HCT116 (cell line): ENCODE measurements around the gene RTN4IP1. TPM values are rescaled to one million over a fixed set of nuclear protein-coding genes. Genes with fewer than 3 reads are reported as not detected.

Experiments used
- ATAC-seq: fragments of 200-7000 bp; cut with Tn5 transposase; 2 replicates; pipeline ENCODE4 v1.9.1; 2020; ENCODE audit warnings: mild to moderate bottlenecking, moderate library complexity
- BruUV-seq: library from RNA; stranded (reverse); fragments of 400-500 nt; replicated peaks from 2 replicates; lab custom pipeline; 2021; lab: Mats Ljungman, UMichigan
- CTCF ChIA-PET: fragments of 300-600 bp; sonication (Branson Sonifier 250); formaldehyde crosslinking; loops from one replicate; lab custom pipeline; 2021; ENCODE audit warnings: antibody characterized with exemption; lab: Charles Lee
- POLR2A ChIA-PET: fragments of 300-600, 350-600 bp; sonication (Branson Sonifier 250); formaldehyde crosslinking; loops from one replicate; lab custom pipeline; 2021; ENCODE audit warnings: antibody characterized with exemption; lab: Charles Lee
- RAD21 ChIA-PET, 2 experiments: fragments of 300-600 bp; sonication (Branson Sonifier 250); formaldehyde crosslinking; loops; one replicate each; lab custom pipeline; 2023; ENCODE audit warnings: low total read pairs in 2 of 2; ENCODE audit not compliant: uncharacterized antibody in 2 of 2, unreplicated experiment in 2 of 2, low non-redundant PET in 1 of 2; lab: Charles Lee
- DNase-seq: peaks from one replicate; pipeline ENCODE4 v3.0.0-alpha.2; 2010; ENCODE audit warnings: low read depth, low spot score
- H2AFZ ChIP-seq: fragments of 200-600 bp; shearing (Covaris generic), sonication (generic); 2 replicates; pipeline ENCODE4 v1.6.1; 2017; ENCODE audit warnings: low read depth, mixed run types, mixed read lengths, antibody characterized with exemption, low read length; ENCODE audit not compliant: poor library complexity, severe bottlenecking
- H3K27ac ChIP-seq: 2 replicates; pipeline ENCODE4 v1.5.1; 2012; ENCODE audit warnings: low read depth, low read length
- H3K27me3 ChIP-seq: fragments of 200-600 bp; sonication (generic); 2 replicates; pipeline ENCODE4 v1.6.1; 2016; ENCODE audit warnings: mixed run types, low read length, mixed read lengths; ENCODE audit not compliant: insufficient read depth
- H3K36me3 ChIP-seq, 2 experiments: fragments of 200-500 bp in 1 of 2; fragments of 200-600 bp in 1 of 2; sonication (Bioruptor generic) in 1 of 2; sonication (generic) in 1 of 2; 2 replicates each; pipeline versions ENCODE4 v1.5.1 to v1.6.1; 2014 to 2016; ENCODE audit warnings: low read length in 2 of 2, inconsistent platforms in 1 of 2, mixed read lengths in 1 of 2, mixed run types in 1 of 2; ENCODE audit not compliant: insufficient read depth in 2 of 2, control insufficient read depth in 1 of 2
- H3K4me1 ChIP-seq, 2 experiments: fragments of 200-600 bp in 1 of 2; sonication (generic) in 1 of 2; 2 replicates each; pipeline versions ENCODE4 v1.5.1 to v1.6.1; 2012 to 2017; ENCODE audit warnings: low read length in 2 of 2, inconsistent platforms in 1 of 2, mild to moderate bottlenecking in 1 of 2, mixed read lengths in 1 of 2, mixed run types in 1 of 2, moderate library complexity in 1 of 2; ENCODE audit not compliant: insufficient read depth in 2 of 2, control insufficient read depth in 1 of 2
- H3K4me2 ChIP-seq: fragments of 200-600 bp; sonication (generic); 2 replicates; pipeline ENCODE4 v1.6.1; 2017; ENCODE audit warnings: mixed run types, low read length, mixed read lengths
- H3K4me3 ChIP-seq, 2 experiments: fragments of 200-600 bp in 1 of 2; sonication (generic) in 1 of 2; replicated peaks in 1 of 2; 2 replicates each; pipeline ENCODE4 v1.5.1; 2011 to 2016; ENCODE audit warnings: low read length in 2 of 2, control low read depth in 1 of 2, low read depth in 1 of 2, mild to moderate bottlenecking in 1 of 2, mixed read lengths in 1 of 2, mixed run types in 1 of 2
- H3K79me2 ChIP-seq: fragments of 200-600 bp; sonication (generic); 2 replicates; pipeline ENCODE4 v1.6.1; 2017; ENCODE audit warnings: mild to moderate bottlenecking, mixed run types, low read length, moderate library complexity, mixed read lengths; ENCODE audit not compliant: insufficient read depth
- H3K9ac ChIP-seq: fragments of 200-600 bp; sonication (generic); 2 replicates; pipeline ENCODE4 v1.6.1; 2016; ENCODE audit warnings: low read length, mixed read lengths
- H3K9me2 ChIP-seq: fragments of 200-600 bp; sonication (generic), shearing (Covaris generic); 2 replicates; pipeline ENCODE4 v1.6.1; 2017; ENCODE audit warnings: mixed run types, mild to moderate bottlenecking, moderate library complexity; ENCODE audit not compliant: insufficient read depth
- H3K9me3 ChIP-seq, 2 experiments: fragments of 200-500 bp in 1 of 2; fragments of 200-600 bp in 1 of 2; sonication (Bioruptor generic) in 1 of 2; sonication (generic) in 1 of 2; 2 replicates each; pipeline ENCODE4 v1.6.1; 2014 to 2017; ENCODE audit warnings: low read length in 2 of 2, mixed read lengths in 2 of 2, inconsistent platforms in 1 of 2, low read depth in 1 of 2, mild to moderate bottlenecking in 1 of 2, mixed run types in 1 of 2, moderate library complexity in 1 of 2; ENCODE audit not compliant: control insufficient read depth in 1 of 2, insufficient read depth in 1 of 2
- H4K20me1 ChIP-seq: fragments of 200-600 bp; sonication (generic), shearing (Covaris generic); 2 replicates; pipeline ENCODE4 v1.6.1; 2017; ENCODE audit warnings: mixed run types, mild to moderate bottlenecking, moderate library complexity; ENCODE audit not compliant: insufficient read depth
- CBX3 ChIP-seq: IDR thresholded peaks from 2 replicates; pipeline ENCODE4 v1.6.1; 2012; ENCODE audit warnings: low read depth
- CEBPB ChIP-seq: IDR thresholded peaks from 2 replicates; pipeline ENCODE4 v1.6.1; 2012; ENCODE audit warnings: low read depth
- EGR1 ChIP-seq: IDR thresholded peaks from 2 replicates; pipeline ENCODE4 v1.6.1; 2012; ENCODE audit warnings: low read depth
- ELF1 ChIP-seq: IDR thresholded peaks from 2 replicates; pipeline ENCODE4 v1.6.1; 2012; ENCODE audit warnings: low read depth, borderline replicate concordance
- EZH2 ChIP-seq: fragments of 200-600 bp; sonication (generic); IDR thresholded peaks from 2 replicates; pipeline ENCODE4 v1.6.1; 2017; ENCODE audit warnings: antibody characterized with exemption, mixed run types
- EZH2phosphoT487 ChIP-seq: fragments of 200-600 bp; IDR thresholded peaks from 2 replicates; pipeline ENCODE4 v1.6.1; 2018; ENCODE audit warnings: antibody characterized with exemption, borderline replicate concordance
- FOSL1 ChIP-seq: IDR thresholded peaks from 2 replicates; pipeline ENCODE4 v1.6.1; 2012; ENCODE audit warnings: low read depth
- JUND ChIP-seq: IDR thresholded peaks from 2 replicates; pipeline ENCODE4 v1.6.1; 2012
- POLR2A ChIP-seq: IDR thresholded peaks from 2 replicates; pipeline ENCODE4 v1.7.0; 2011; ENCODE audit warnings: borderline replicate concordance; ENCODE audit not compliant: insufficient read depth, insufficient read length; ENCODE audit errors: extremely low read depth
- RAD21 ChIP-seq: IDR thresholded peaks from 2 replicates; pipeline ENCODE4 v1.6.1; 2012; ENCODE audit warnings: low read depth, mild to moderate bottlenecking
- SIN3A ChIP-seq: IDR thresholded peaks from 2 replicates; pipeline ENCODE4 v1.6.1; 2012; ENCODE audit warnings: low read depth
- SP1 ChIP-seq: IDR thresholded peaks from 2 replicates; pipeline ENCODE4 v1.6.1; 2012; ENCODE audit warnings: low read depth
- SRF ChIP-seq: IDR thresholded peaks from 2 replicates; pipeline ENCODE4 v1.6.1; 2012; ENCODE audit warnings: low read depth
- TCF7L2 ChIP-seq: IDR thresholded peaks from 2 replicates; pipeline ENCODE4 v1.7.0; 2011; ENCODE audit warnings: borderline replicate concordance, inconsistent platforms; ENCODE audit not compliant: insufficient read depth, insufficient read length; ENCODE audit errors: extremely low read depth
- YY1 ChIP-seq: IDR thresholded peaks from 2 replicates; pipeline ENCODE4 v1.6.1; 2011; ENCODE audit warnings: low read length, low read depth, moderate library complexity, mild to moderate bottlenecking; ENCODE audit not compliant: insufficient replicate concordance; ENCODE audit errors: extremely low read depth
- ZFX ChIP-seq: fragments of 450-650 bp; IDR thresholded peaks from 2 replicates; pipeline ENCODE4 v1.6.1; 2017
- intact Hi-C: fragments of 100-400 bp; cut with micrococcal nuclease; formaldehyde crosslinking; loops from 2 replicates; pipeline ENCODE4 v1.10.0; 2022
- total RNA-seq: library from RNA; stranded (reverse); gene quantifications from one replicate; pipeline ENCODE4 v1.2.1, GENCODE V29; 2021; ENCODE audit not compliant: unreplicated experiment
- TF ChIP-seq, protein P1 (sequence below): IDR thresholded peaks from 2 replicates; pipeline ENCODE4 v1.6.1; 2012; ENCODE audit warnings: low read depth
- TF ChIP-seq, protein P2 (sequence below): IDR thresholded peaks from 2 replicates; pipeline ENCODE4 v1.6.1; 2012
- TF ChIP-seq, protein P3 (sequence below): IDR thresholded peaks from 2 replicates; pipeline ENCODE4 v1.6.1; 2011; ENCODE audit warnings: mild to moderate bottlenecking, low read length, moderate library complexity; ENCODE audit not compliant: insufficient replicate concordance; ENCODE audit errors: extremely low read depth

Gene RTN4IP1
- total RNA-seq, 1 experiment from 2014 or later: 9.1 TPM

DNA sequence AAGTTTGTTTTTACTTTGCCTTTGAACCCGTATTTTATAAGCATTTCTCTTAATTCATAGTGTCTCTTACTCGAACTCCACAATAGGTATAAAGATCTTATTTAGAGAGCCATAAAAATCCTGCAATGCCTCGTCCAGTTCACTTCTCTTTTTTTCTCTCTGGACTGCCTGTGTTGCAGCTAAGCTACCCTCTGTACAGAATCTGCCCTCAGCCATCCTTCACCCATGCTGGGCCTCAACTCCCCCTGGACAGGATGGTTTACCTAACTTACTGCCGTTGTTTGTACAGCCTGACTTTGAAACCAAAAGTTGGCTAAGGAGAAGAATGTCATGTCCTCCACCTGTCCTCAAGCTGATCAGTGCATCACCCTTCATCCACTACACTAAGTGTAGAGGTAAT, 10.5 kb upstream of the RTN4IP1 start:
- ChIA-PET RAD21 (no interaction called here), CTCF (no interaction called here)
- Histone ChIP-seq H3K9me3 (no peaks in the 10 kb centered on the region), H3K79me2 (peaks cover 53% of the 10 kb centered on the region), H3K27ac (no peak overlapping the region)
- intact Hi-C loops: no loop called here
- DNase-seq: no peak
- TF ChIP-seq CEBPB (no peak), EZH2 (no peak), ZFX (no peak), RAD21 (no peak), EGR1 (no peak), TCF7L2 (no peak), SRF (no peak), ELF1 (no peak), SP1 (no peak), CBX3 (no peak), SIN3A (no peak), EZH2phosphoT487 (no peak), YY1 (no peak), JUND (no peak), FOSL1 (no peak), POLR2A (no peak)
- TF ChIP-seq, protein P1, sequence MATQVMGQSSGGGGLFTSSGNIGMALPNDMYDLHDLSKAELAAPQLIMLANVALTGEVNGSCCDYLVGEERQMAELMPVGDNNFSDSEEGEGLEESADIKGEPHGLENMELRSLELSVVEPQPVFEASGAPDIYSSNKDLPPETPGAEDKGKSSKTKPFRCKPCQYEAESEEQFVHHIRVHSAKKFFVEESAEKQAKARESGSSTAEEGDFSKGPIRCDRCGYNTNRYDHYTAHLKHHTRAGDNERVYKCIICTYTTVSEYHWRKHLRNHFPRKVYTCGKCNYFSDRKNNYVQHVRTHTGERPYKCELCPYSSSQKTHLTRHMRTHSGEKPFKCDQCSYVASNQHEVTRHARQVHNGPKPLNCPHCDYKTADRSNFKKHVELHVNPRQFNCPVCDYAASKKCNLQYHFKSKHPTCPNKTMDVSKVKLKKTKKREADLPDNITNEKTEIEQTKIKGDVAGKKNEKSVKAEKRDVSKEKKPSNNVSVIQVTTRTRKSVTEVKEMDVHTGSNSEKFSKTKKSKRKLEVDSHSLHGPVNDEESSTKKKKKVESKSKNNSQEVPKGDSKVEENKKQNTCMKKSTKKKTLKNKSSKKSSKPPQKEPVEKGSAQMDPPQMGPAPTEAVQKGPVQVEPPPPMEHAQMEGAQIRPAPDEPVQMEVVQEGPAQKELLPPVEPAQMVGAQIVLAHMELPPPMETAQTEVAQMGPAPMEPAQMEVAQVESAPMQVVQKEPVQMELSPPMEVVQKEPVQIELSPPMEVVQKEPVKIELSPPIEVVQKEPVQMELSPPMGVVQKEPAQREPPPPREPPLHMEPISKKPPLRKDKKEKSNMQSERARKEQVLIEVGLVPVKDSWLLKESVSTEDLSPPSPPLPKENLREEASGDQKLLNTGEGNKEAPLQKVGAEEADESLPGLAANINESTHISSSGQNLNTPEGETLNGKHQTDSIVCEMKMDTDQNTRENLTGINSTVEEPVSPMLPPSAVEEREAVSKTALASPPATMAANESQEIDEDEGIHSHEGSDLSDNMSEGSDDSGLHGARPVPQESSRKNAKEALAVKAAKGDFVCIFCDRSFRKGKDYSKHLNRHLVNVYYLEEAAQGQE: no peak
- TF ChIP-seq, protein P2, sequence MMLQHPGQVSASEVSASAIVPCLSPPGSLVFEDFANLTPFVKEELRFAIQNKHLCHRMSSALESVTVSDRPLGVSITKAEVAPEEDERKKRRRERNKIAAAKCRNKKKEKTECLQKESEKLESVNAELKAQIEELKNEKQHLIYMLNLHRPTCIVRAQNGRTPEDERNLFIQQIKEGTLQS: no peak
- TF ChIP-seq, protein P3, sequence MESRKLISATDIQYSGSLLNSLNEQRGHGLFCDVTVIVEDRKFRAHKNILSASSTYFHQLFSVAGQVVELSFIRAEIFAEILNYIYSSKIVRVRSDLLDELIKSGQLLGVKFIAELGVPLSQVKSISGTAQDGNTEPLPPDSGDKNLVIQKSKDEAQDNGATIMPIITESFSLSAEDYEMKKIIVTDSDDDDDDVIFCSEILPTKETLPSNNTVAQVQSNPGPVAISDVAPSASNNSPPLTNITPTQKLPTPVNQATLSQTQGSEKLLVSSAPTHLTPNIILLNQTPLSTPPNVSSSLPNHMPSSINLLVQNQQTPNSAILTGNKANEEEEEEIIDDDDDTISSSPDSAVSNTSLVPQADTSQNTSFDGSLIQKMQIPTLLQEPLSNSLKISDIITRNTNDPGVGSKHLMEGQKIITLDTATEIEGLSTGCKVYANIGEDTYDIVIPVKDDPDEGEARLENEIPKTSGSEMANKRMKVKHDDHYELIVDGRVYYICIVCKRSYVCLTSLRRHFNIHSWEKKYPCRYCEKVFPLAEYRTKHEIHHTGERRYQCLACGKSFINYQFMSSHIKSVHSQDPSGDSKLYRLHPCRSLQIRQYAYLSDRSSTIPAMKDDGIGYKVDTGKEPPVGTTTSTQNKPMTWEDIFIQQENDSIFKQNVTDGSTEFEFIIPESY: no peak
- TF ChIP-seq, all 23 proteins: peak for 0
- H3K36me3 ChIP-seq: no peaks in the 10 kb centered on the region; a peak in 1 of 4 replicates
- H3K9me2 ChIP-seq: no peaks in the 10 kb centered on the region
- H3K4me2 ChIP-seq: no peak overlapping the region
- no peak overlapping the region for H2AFZ ChIP-seq
- no peak for ATAC-seq
- no peaks in the 10 kb centered on the region; the same call in 1 of the 2 replicates for H4K20me1 ChIP-seq
- H3K9ac ChIP-seq: no peak overlapping the region
- no TSS peak for BruUV-seq
- no peaks in the 10 kb centered on the region for H3K4me1 ChIP-seq
- H3K27me3 ChIP-seq: no peaks in the 10 kb centered on the region
- POLR2A ChIA-PET: no interaction called here
- H3K4me3 ChIP-seq: no peak overlapping the region
